ENCODE results near the gene STK24.

The STK24 gene

GRCh38 chr13:98446234-98446621 lies 130.7 kb downstream of the STK24 start:
- no peak for TF ChIP-seq CTCF (IDR thresholded peaks at IDR 0.05)

GRCh38 chr13:98445340-98446233 lies 131.3 kb downstream of the STK24 start:
- Histone ChIP-seq H3K36me3 (peaks cover 39% of the 10 kb centered on the region), H3K27me3 (no peaks in the 10 kb centered on the region), H3K4me1 (ENCODE audit: control insufficient read depth in 1 of 2, insufficient read depth in 1 of 2, low read depth in 1 of 2, low read length in 1 of 2) (peaks cover 14 to 17% of the 10 kb centered on the region in 2 experiments), H3K4me3 (ENCODE audit: low read depth in 1 of 2, low read length in 1 of 2) (no peak overlapping the region), H3K27ac (no peak overlapping the region), H3K9me3 (no peaks in the 10 kb centered on the region)
- peak; percentile 82 for TF ChIP-seq CTCF (IDR thresholded peaks at IDR 0.05)

More at GRCh38 chr13:98446234-98446621, 130.7 kb downstream of the STK24 start:
- H3K4me3 ChIP-seq (ENCODE audit: low read depth in 1 of 2, low read length in 1 of 2), result no peak overlapping the region
- H3K4me1 ChIP-seq (ENCODE audit: control insufficient read depth in 1 of 2, insufficient read depth in 1 of 2, low read depth in 1 of 2, low read length in 1 of 2), result peaks cover 14 to 17% of the 10 kb centered on the region in 2 experiments
- peaks cover 45% of the 10 kb centered on the region for H3K36me3 ChIP-seq
- no peaks in the 10 kb centered on the region for H3K9me3 ChIP-seq
- no peak overlapping the region for H3K27ac ChIP-seq
- H3K27me3 ChIP-seq, result no peaks in the 10 kb centered on the region

GRCh38 chr13:98444381-98444780 lies 132.5 kb downstream of the STK24 start:
- Histone ChIP-seq H3K27ac (no peak overlapping the region), H3K4me3 (ENCODE audit: low read depth in 1 of 2, low read length in 1 of 2) (no peak overlapping the region), H3K4me1 (ENCODE audit: control insufficient read depth in 1 of 2, insufficient read depth in 1 of 2, low read depth in 1 of 2, low read length in 1 of 2) (peaks cover 14 to 17% of the 10 kb centered on the region in 2 experiments), H3K36me3 (peaks cover 27% of the 10 kb centered on the region), H3K27me3 (no peaks in the 10 kb centered on the region), H3K9me3 (no peaks in the 10 kb centered on the region)
- TF ChIP-seq CTCF (IDR thresholded peaks at IDR 0.05), result no peak

- Histone ChIP-seq H3K27ac (no peak overlapping the region), H3K27me3 (no peaks in the 10 kb centered on the region), H3K36me3 (peaks cover 21% of the 10 kb centered on the region), H3K4me3 (ENCODE audit: low read depth in 1 of 2, low read length in 1 of 2) (no peak overlapping the region), H3K9me3 (no peaks in the 10 kb centered on the region), H3K4me1 (ENCODE audit: control insufficient read depth in 1 of 2, insufficient read depth in 1 of 2, low read depth in 1 of 2, low read length in 1 of 2) (peaks cover 14 to 17% of the 10 kb centered on the region in 2 experiments)
- no peak for TF ChIP-seq CTCF (IDR thresholded peaks at IDR 0.05)
These were observed 133.0 kb downstream of the STK24 start for GRCh38 chr13:98443800-98444325.

- Histone ChIP-seq H3K9me3 (no peaks in the 10 kb centered on the region), H3K27ac (no peak overlapping the region), H3K36me3 (peaks cover 19% of the 10 kb centered on the region), H3K4me3 (ENCODE audit: low read depth in 1 of 2, low read length in 1 of 2) (no peak overlapping the region), H3K4me1 (ENCODE audit: control insufficient read depth in 1 of 2, insufficient read depth in 1 of 2, low read depth in 1 of 2, low read length in 1 of 2) (peaks cover 14 to 17% of the 10 kb centered on the region in 2 experiments), H3K27me3 (no peaks in the 10 kb centered on the region)
- TF ChIP-seq CTCF (IDR thresholded peaks at IDR 0.05), result no peak
These were observed 133.6 kb downstream of the STK24 start for GRCh38 chr13:98443329-98443728.
